GM12873 (cell line): ENCODE results near the gene SLC22A5.

Experiments used
- CTCF ChIP-seq: IDR thresholded peaks from 2 replicates; pipeline ENCODE4 v1.5.1; 2012; ENCODE audit warnings: low read depth, mild to moderate bottlenecking, moderate library complexity, low read length, control low read depth; ENCODE audit not compliant: insufficient read depth; ENCODE audit errors: missing control alignments

Gene SLC22A5

GRCh38 chr5:132433141-132433540 is 63.6 kb downstream of the SLC22A5 start:
- TF ChIP-seq CTCF, result no peak

GRCh38 chr5:132434416-132435286 is 65.1 kb downstream of the SLC22A5 start:
- no peak for TF ChIP-seq CTCF

GRCh38 chr5:132435447-132435846 is 65.9 kb downstream of the SLC22A5 start:
- TF ChIP-seq CTCF, result no peak

- TF ChIP-seq CTCF, result no peak
Observed at GRCh38 chr5:132435886-132436285, 66.4 kb downstream of the SLC22A5 start.

GRCh38 chr5:132436936-132437335 is 67.4 kb downstream of the SLC22A5 start:
- TF ChIP-seq CTCF, result no peak

GRCh38 chr5:132437604-132438266 is 68.2 kb downstream of the SLC22A5 start:
- no peak for TF ChIP-seq CTCF

GRCh38 chr5:132438917-132439316 is 69.4 kb downstream of the SLC22A5 start:
- no peak for TF ChIP-seq CTCF
